ENCODE results near the gene TRIOBP. TPM values are rescaled to one million over a fixed set of nuclear protein-coding genes. Genes with fewer than 3 reads are reported as not detected.

The TRIOBP gene
- total and polyA plus RNA-seq, 12 donors: 34.7 to 115 (median 82.4) TPM

DNA sequence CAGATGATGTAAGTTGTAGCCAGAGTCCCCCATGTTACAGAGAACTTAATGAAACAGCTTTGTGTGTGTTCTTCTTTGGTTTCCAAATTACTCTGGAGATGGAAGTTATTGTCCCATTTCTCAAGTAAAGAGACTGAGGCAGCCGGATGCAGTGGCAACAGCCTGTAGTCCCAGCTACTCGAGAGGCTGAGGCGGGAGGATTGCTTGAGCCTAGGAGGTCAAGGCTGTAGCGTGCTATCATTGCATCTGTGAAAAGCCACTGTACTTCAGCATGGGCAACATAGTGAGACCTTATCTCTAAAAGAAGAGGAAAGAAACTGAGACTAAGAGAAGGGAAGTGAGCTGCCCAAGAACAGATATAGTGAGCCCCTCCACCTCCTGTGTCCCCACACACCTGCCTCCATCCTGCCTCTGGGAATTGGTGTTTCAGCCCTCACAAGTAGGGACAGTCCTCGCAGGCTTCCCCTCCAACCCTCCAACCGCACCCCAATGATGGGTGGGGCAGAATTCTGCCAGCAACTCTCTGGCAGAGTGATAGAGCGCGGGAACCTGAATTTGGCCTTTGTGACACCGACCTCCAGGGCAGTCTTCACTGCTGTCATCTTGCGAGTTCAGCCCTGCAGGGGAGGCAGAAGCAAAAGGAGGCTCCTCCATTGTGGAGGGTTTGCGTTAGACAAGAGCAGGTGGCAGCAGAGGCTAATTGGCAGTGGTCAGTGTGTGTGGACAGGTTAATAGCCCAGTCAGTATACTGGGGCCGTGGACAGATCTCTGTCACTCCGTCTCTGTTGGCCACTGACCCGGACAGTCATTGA lies 36.7 kb upstream of the TRIOBP start:
- Histone ChIP-seq H3K9me3 (no peaks in the 10 kb centered on the region), H3K27me3 (no peaks in the 10 kb centered on the region), H3K36me3 (no peaks in the 10 kb centered on the region), H3K4me3 (peak overlapping the region in 6 of 10 donors; percentile 59 to 71 (median 61)), H3K27ac (peak overlapping the region in 7 of 10 donors; percentile 53 to 80 (median 74)), H3K4me1 (peaks cover 11 to 68% (median 44%) of the 10 kb centered on the region in 9 donors)
- DNase-seq (no peak), ATAC-seq (no peak)
- 82 to 86% methylated on average over 14 of the region's 14 CpGs for WGBS, 2 donors
- intact Hi-C loops (cut with DNase I): loop anchor here in 3 of 10 donors (2.0 kb wide), 2 partner anchors 15 to 17 kb away; partner anchors contain the start of gene LGALS1 (in 2 of the 3)
- TF ChIP-seq, protein P1, sequence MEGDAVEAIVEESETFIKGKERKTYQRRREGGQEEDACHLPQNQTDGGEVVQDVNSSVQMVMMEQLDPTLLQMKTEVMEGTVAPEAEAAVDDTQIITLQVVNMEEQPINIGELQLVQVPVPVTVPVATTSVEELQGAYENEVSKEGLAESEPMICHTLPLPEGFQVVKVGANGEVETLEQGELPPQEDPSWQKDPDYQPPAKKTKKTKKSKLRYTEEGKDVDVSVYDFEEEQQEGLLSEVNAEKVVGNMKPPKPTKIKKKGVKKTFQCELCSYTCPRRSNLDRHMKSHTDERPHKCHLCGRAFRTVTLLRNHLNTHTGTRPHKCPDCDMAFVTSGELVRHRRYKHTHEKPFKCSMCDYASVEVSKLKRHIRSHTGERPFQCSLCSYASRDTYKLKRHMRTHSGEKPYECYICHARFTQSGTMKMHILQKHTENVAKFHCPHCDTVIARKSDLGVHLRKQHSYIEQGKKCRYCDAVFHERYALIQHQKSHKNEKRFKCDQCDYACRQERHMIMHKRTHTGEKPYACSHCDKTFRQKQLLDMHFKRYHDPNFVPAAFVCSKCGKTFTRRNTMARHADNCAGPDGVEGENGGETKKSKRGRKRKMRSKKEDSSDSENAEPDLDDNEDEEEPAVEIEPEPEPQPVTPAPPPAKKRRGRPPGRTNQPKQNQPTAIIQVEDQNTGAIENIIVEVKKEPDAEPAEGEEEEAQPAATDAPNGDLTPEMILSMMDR (IDR thresholded peaks at IDR 0.05): no peak

GRCh38 chr22:37660709-37661045 lies 36.2 kb upstream of the TRIOBP start:
- ATAC-seq (no peak), DNase-seq (no peak)
- Histone ChIP-seq H3K4me1 (peaks cover 11 to 68% (median 44%) of the 10 kb centered on the region in 9 donors), H3K27ac (peak overlapping the region in 8 of 10 donors; percentile 38 to 80 (median 73)), H3K9me3 (no peaks in the 10 kb centered on the region), H3K4me3 (no peak overlapping the region), H3K36me3 (peaks cover 0 to 5% (median 2%) of the 10 kb centered on the region in 9 donors), H3K27me3 (no peaks in the 10 kb centered on the region)
- TF ChIP-seq, protein P1 (IDR thresholded peaks at IDR 0.05): no peak
- 71 to 77% methylated on average over 2 of the region's 2 CpGs for WGBS, 2 donors
- intact Hi-C loops (cut with DNase I): no loop called here

GRCh38 chr22:37661160-37661924 lies 35.5 kb upstream of the TRIOBP start:
- Histone ChIP-seq H3K27me3 (no peaks in the 10 kb centered on the region), H3K27ac (peak overlapping the region in 9 of 10 donors; percentile 48 to 80 (median 72)), H3K36me3 (peaks cover 0 to 11% (median 9%) of the 10 kb centered on the region in 9 donors), H3K9me3 (no peaks in the 10 kb centered on the region), H3K4me3 (no peak overlapping the region), H3K4me1 (peaks cover 11 to 62% (median 44%) of the 10 kb centered on the region in 9 donors)
- DNase-seq (no peak), ATAC-seq (peak in 5 of 8 donors; percentile 13 to 50 (median 29))
- WGBS, 2 donors: 30 to 39% methylated on average over 12 of the region's 12 CpGs
- intact Hi-C loops (cut with DNase I): no loop called here
- TF ChIP-seq, protein P1 (IDR thresholded peaks at IDR 0.05): peak in 8 of 9 donors; percentile 20 to 60 (median 47)

- WGBS, 2 donors: 71 to 85% methylated on average over 5 of the region's 5 CpGs
- TF ChIP-seq, protein P1 (IDR thresholded peaks at IDR 0.05): no peak
- intact Hi-C loops (cut with DNase I): no loop called here
These were observed 34.8 kb upstream of the TRIOBP start for GRCh38 chr22:37662039-37662438.

More at GRCh38 chr22:37662039-37662438, 34.8 kb upstream of the TRIOBP start:
- Histone ChIP-seq H3K36me3 (peaks cover 0 to 18% (median 14%) of the 10 kb centered on the region in 9 donors), H3K9me3 (no peaks in the 10 kb centered on the region), H3K27ac (peak overlapping the region in 8 of 10 donors; percentile 48 to 80 (median 73)), H3K4me1 (peaks cover 11 to 60% (median 42%) of the 10 kb centered on the region in 9 donors), H3K27me3 (no peaks in the 10 kb centered on the region), H3K4me3 (no peak overlapping the region)
- DNase-seq (no peak), ATAC-seq (no peak)
